Stimulated activated naive CD8-positive, alpha-beta T cell treated with anti-CD3 and anti-CD28 coated beads, Interleukin-15, amount 100 ng/mL, for 72 hours (primary cell): ENCODE data around the gene HAT1.
A peak's percentile ranks its signal among the peaks of the same experiment; 100 is the strongest.
"Not testable (repeated sequence)": the region's sequence is repeated elsewhere in the genome, so short reads cannot be mapped to it uniquely, and the experiment has no call there.

Experiments used
- ATAC-seq: fragments of 150-1000 bp; cut with Tn5 transposase; 2 replicates; pipeline ENCODE4 v1.10.0; 2021; ENCODE audit warnings: mild to moderate bottlenecking, moderate library complexity
- DNase-seq, 2 donors: peaks; one replicate each; pipeline ENCODE4 v3.0.0; 2021 to 2022
- H3K27ac Mint-ChIP-seq, 2 donors: one replicate each; pipeline ENCODE4 v1.8.0; 2022; ENCODE audit warnings: mild to moderate bottlenecking in 2 of 2, mixed read lengths in 2 of 2, moderate library complexity in 2 of 2
- H3K27me3 Mint-ChIP-seq: one replicate; pipeline ENCODE4 v1.8.0; 2022; ENCODE audit warnings: mixed read lengths
- H3K4me1 Mint-ChIP-seq: one replicate; pipeline ENCODE4 v1.8.0; 2022; ENCODE audit warnings: mild to moderate bottlenecking, mixed read lengths
- H3K4me3 Mint-ChIP-seq, 2 donors: one replicate each; pipeline ENCODE4 v1.8.0; 2022; ENCODE audit warnings: mild to moderate bottlenecking in 2 of 2, mixed read lengths in 2 of 2, moderate library complexity in 1 of 2
- H3K9me3 Mint-ChIP-seq, 2 donors: one replicate each; pipeline ENCODE4 v1.8.0; 2022; ENCODE audit warnings: mixed read lengths in 2 of 2

The HAT1 gene

DNA sequence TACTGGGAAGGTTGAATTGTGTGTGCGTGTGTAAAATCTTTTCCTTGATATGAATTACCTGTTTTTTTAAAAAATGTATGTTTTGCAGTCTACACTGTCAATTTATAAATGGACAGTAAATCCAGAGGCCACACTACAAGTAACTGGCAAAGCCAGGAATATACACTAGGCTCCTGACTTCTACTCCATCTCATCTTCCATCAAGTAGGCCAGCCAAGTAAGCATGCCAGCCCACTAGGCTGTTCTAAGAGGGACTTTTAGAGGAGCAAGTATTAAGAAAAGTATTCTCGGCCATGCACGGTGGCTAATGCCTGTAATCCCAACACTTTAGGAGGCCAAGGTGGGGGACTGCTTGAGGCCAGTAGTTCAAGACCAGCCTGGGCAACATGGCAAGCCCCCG, 64.5 kb downstream of the HAT1 start:
- Mint-ChIP-seq H3K27ac (no peak overlapping the region), H3K9me3 (no peaks in the 10 kb centered on the region), H3K4me3 (no peak overlapping the region), H3K27me3 (no peaks in the 10 kb centered on the region), H3K4me1 (no peaks in the 10 kb centered on the region)
- DNase-seq (no peak), ATAC-seq (no peak)

DNA sequence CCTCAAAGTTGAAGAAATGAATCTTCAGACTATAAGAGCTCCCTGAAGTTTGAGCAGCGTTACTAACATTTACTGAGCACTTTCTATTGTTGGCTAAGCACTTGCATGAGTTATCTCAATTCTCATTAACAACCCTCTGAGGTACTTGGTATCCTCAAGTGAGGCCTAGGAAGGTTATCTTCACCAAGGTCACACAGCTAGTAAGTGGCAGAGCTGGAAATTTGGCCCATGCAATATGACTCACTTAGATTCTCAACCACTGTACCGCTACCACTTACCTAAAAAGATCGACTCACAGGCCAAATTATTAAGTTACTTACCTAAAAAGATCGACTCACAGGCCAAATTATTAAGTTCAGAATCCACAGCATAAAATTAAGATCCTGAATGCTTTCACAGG, 68.8 kb downstream of the HAT1 start:
- Mint-ChIP-seq H3K9me3 (no peaks in the 10 kb centered on the region), H3K4me1 (no peaks in the 10 kb centered on the region), H3K4me3 (no peak overlapping the region), H3K27ac (no peak overlapping the region), H3K27me3 (peaks cover 17% of the 10 kb centered on the region)
- ATAC-seq (no peak), DNase-seq (no peak)

DNA sequence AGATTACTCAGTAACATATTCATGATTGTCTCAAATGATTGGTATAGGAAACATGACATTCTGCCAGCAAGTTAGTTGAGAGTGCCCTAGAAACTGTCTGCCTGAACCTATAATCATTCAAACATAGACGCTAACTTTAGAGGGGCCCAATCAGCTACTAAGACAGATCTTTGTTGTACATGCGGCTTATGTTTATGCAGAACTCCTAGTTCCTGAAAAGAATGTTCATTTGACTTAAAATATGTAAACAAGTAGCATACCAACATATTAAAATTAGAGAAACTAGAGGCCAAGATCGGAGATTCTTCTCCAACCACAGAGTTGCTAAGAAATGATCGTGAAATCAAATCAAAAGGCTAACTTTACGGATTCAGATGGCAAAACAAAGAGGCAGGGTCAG, 73.3 kb downstream of the HAT1 start:
- Mint-ChIP-seq H3K27me3 (peaks cover 22% of the 10 kb centered on the region), H3K27ac (no peak overlapping the region), H3K9me3 (no peaks in the 10 kb centered on the region), H3K4me1 (peaks cover 16% of the 10 kb centered on the region), H3K4me3 (no peak overlapping the region)
- DNase-seq (no peak), ATAC-seq (no peak)

- Mint-ChIP-seq H3K4me1 (peaks cover 20% of the 10 kb centered on the region), H3K4me3 (no peak overlapping the region), H3K27ac (no peak overlapping the region), H3K27me3 (peaks cover 22% of the 10 kb centered on the region), H3K9me3 (no peaks in the 10 kb centered on the region)
- DNase-seq (no peak), ATAC-seq (no peak)
These were observed 73.8 kb downstream of the HAT1 start for GRCh38 chr2:171996021-171996420.

GRCh38 chr2:171997031-171997430, 74.8 kb downstream of the HAT1 start:
- not testable (repeated sequence) for DNase-seq, H3K4me3 Mint-ChIP-seq, H3K9me3 Mint-ChIP-seq, ATAC-seq, H3K27ac Mint-ChIP-seq
- Mint-ChIP-seq H3K4me1 (peaks cover 22% of the 10 kb centered on the region), H3K27me3 (peaks cover 22% of the 10 kb centered on the region)

- Mint-ChIP-seq H3K4me1 (peaks cover 29% of the 10 kb centered on the region), H3K27ac (peak overlapping the region in 1 of 2 donors; percentile 75), H3K9me3 (no peaks in the 10 kb centered on the region), H3K27me3 (peaks cover 22% of the 10 kb centered on the region), H3K4me3 (peak overlapping the region; percentile 90 to 98)
- ATAC-seq (peak; percentile 18), DNase-seq (peak in 1 of 2 donors; percentile 4)
These were observed 76.9 kb downstream of the HAT1 start for GRCh38 chr2:171999161-171999560.

- ATAC-seq, result peak; percentile 98
- Mint-ChIP-seq H3K4me1 (peaks cover 29% of the 10 kb centered on the region), H3K27me3 (peaks cover 17% of the 10 kb centered on the region)
These were observed 77.6 kb downstream of the HAT1 start, which contains the start of gene METAP1D for GRCh38 chr2:171999604-172000469. Gene METAP1D, plus strand, starts transcription at chr2:171999953. Its CDS starts 17 bp downstream, at chr2:171999970.

GRCh38 chr2:172000696-172001361, 78.6 kb downstream of the HAT1 start:
- ATAC-seq, result no peak
- Mint-ChIP-seq H3K27ac (peak overlapping the region; percentile 45 to 100), H3K4me1 (peaks cover 29% of the 10 kb centered on the region), H3K4me3 (peak overlapping the region; percentile 90 to 98), H3K9me3 (no peaks in the 10 kb centered on the region), H3K27me3 (peaks cover 7% of the 10 kb centered on the region)
- DNase-seq, result no peak

More at GRCh38 chr2:171999604-172000469, 77.6 kb downstream of the HAT1 start, which contains the start of gene METAP1D:
- Mint-ChIP-seq H3K9me3 (no peaks in the 10 kb centered on the region), H3K27ac (peak within 1 kb of the TSS; percentile 98 to 100), H3K4me3 (peak within 1 kb of the TSS; percentile 90 to 98)
- DNase-seq, result peak; percentile 89 to 91

DNA sequence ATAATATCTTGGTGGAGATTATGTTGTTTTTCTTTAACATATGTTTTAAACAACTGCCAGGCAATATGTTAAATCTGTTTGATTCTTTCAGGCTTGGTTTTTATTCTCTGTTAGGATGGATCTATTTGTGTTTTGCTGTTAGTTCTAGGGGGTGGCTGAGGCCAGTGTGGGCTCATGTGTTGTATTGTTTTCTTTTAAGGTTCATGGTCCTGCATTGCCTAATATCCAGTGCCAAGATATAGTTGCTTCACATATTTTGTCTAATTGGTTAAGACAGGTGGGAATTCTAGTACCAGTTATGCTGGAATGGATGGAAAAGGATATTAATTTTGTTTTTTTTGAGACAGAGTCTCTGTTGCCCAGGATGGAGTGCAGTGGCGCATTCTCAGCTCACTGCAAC, 85.1 kb downstream of the HAT1 start:
- no peak overlapping the region for H3K4me3 Mint-ChIP-seq
- DNase-seq (no peak), ATAC-seq (no peak)
- no peak overlapping the region for H3K27ac Mint-ChIP-seq
- H3K4me1 Mint-ChIP-seq, result peaks cover 21% of the 10 kb centered on the region
- H3K9me3 Mint-ChIP-seq, result peaks cover 0 to 4% of the 10 kb centered on the region in 2 donors
- H3K27me3 Mint-ChIP-seq, result no peaks in the 10 kb centered on the region

- no peak overlapping the region for H3K27ac Mint-ChIP-seq
- H3K27me3 Mint-ChIP-seq, result no peaks in the 10 kb centered on the region
- ATAC-seq (no peak), DNase-seq (no peak)
- peaks cover 0 to 4% of the 10 kb centered on the region in 2 donors for H3K9me3 Mint-ChIP-seq
- no peak overlapping the region for H3K4me3 Mint-ChIP-seq
- H3K4me1 Mint-ChIP-seq, result peaks cover 15% of the 10 kb centered on the region
These were observed 87.6 kb downstream of the HAT1 start for GRCh38 chr2:172009823-172010222.

- DNase-seq (peak in 1 of 2 donors; percentile 23), ATAC-seq (peak; percentile 96)
- Mint-ChIP-seq H3K27me3 (no peaks in the 10 kb centered on the region), H3K9me3 (peaks cover 0 to 4% of the 10 kb centered on the region in 2 donors), H3K4me3 (peak overlapping the region in 1 of 2 donors; percentile 6), H3K27ac (no peak overlapping the region), H3K4me1 (peaks cover 15% of the 10 kb centered on the region)
These were observed 89.7 kb downstream of the HAT1 start for GRCh38 chr2:172011812-172012575.

DNA sequence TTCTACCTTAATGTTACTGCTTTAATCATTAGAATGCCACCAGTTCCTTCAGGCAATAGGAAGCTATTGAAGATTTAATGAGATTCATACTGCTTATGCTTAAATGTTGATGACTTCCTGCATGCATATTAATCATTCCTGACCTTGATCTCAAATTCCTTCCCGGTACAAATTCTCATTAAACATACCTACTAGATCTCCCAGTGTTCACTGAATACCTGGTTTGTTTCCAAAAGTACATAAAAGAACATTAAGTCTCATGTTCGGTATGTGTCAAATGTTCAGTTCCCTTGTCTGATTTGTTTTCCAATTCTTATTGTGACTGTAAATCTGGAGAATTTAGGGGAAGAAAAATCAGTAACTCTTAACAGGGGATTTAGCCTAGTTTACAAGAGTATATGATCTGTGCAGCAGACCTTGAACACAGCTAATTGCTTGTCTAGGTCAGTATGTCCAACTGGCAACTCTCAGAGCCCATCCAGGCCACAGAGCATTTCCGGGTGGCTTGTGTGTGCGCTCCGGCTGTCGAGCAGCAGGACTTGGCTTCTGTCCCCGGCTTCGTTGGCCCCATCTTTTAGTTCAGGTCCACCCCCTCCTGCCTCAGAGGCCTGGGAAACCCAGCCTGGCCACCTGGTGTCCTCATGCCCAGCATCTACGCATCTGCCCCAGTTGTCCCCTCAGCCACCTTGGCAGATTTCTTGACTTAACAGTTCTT, 90.6 kb downstream of the HAT1 start:
- no peak for ATAC-seq
- no peak for DNase-seq
- Mint-ChIP-seq H3K27ac (peak overlapping the region in 1 of 2 donors; percentile 9), H3K27me3 (no peaks in the 10 kb centered on the region), H3K4me1 (peaks cover 15% of the 10 kb centered on the region), H3K4me3 (no peak overlapping the region), H3K9me3 (peaks cover 0 to 4% of the 10 kb centered on the region in 2 donors)

GRCh38 chr2:172013396-172013795, 91.1 kb downstream of the HAT1 start:
- ATAC-seq (no peak), DNase-seq (no peak)
- Mint-ChIP-seq H3K9me3 (peaks cover 0 to 4% of the 10 kb centered on the region in 2 donors), H3K27ac (peak overlapping the region in 1 of 2 donors; percentile 9), H3K27me3 (no peaks in the 10 kb centered on the region), H3K4me3 (no peak overlapping the region), H3K4me1 (peaks cover 15% of the 10 kb centered on the region)

DNA sequence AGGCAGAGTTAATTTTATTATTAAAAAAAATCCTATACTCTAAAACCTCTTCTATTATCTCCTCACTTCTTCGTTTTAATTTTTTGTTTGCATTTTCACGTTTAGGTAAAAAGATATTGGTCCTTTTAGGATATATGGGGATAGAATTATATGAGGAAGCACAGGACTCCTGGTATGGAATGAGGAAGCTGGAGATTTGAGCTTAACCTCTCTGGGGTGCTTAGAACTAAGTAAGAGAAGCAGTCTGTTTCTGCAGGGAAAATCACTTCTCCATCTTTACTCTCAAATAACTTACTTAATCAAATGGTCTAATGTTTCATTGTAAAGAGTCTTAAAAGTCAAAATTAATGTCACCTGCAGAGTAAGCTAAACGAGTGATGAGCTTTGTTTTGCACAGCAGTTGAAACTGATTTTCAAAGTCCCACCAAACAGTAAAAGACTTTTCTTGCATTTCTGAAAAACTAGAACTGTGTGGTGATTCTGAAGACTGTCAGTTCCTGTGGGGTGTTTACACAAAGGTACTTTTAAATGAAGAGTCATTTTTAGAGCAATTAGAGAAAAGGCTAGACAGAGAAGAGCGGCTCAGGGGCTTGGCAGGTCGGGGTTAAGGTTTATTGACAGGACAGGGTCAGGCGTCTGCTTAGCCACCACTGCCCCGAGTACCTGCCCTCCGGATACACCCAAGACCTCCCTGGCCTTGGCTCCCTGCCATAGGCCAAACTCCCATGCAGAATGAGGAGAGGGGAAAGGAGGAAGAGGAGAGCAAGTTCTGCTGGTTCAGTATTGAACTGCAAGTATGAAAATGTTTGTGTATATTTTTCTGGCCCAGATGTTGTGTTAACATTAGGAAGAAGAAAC, 99.0 kb downstream of the HAT1 start:
- DNase-seq (no peak), ATAC-seq (no peak)
- Mint-ChIP-seq H3K4me1 (peaks cover 12% of the 10 kb centered on the region), H3K4me3 (no peak overlapping the region), H3K9me3 (no peaks in the 10 kb centered on the region), H3K27me3 (no peaks in the 10 kb centered on the region), H3K27ac (no peak overlapping the region)
